SK-N-MC (cell line): ENCODE measurements around the gene SUPT5H.

Experiments used
- EZH2 ChIP-seq: fragments of 200-600 bp; sonication (generic); IDR thresholded peaks from one replicate; pipeline ENCODE4 v1.6.1; 2017; ENCODE audit warnings: antibody characterized with exemption
- POLR2AphosphoS5 ChIP-seq: IDR thresholded peaks from 2 replicates; pipeline ENCODE4 v1.6.1; 2012; ENCODE audit warnings: mild to moderate bottlenecking, low read depth, low read length, borderline replicate concordance

DNA sequence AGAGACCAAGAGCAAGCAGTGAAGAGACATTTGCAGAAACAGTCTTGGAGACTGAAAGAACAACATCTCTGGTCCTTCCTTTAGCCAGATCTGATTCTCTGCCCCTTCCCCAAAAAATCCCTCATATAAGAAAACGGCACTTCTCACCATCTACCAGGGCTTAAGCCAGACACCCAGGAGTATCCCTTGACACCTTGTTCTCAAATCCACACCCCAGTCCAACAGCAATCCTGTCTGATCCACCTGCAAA, 34.6 kb upstream of the SUPT5H start:
- TF ChIP-seq POLR2AphosphoS5 = no peak
- TF ChIP-seq EZH2 = no peak
